ENCODE results near the gene SLC6A9.
A peak's percentile ranks its signal among the peaks of the same experiment; 100 is the strongest.

SLC6A9 gene

DNA sequence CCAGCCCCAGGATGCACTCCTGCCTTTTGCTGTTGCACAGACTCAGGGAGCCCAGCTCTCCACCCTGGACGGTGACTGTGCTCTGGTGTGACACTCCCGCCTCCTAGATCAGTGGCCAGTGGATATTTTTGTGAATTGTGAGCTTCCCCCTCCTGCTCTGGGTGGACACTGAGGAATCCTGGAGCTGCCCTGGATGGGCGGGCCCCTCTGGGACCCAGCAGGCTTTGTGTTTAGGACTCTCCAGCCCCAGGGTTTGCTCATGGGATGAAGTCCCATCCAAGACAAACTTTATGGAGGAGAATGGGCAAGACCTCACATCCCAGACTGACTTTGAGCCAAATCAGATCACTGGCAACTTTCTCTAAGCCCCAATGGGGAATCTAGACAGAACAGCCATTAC lies 16.1 kb downstream of the SLC6A9 start:
- intact Hi-C loops (cut with DNase I): no loop called here
- peak in 4 of 42 donors; percentile 38 to 67 (median 46) for DNase-seq

DNA sequence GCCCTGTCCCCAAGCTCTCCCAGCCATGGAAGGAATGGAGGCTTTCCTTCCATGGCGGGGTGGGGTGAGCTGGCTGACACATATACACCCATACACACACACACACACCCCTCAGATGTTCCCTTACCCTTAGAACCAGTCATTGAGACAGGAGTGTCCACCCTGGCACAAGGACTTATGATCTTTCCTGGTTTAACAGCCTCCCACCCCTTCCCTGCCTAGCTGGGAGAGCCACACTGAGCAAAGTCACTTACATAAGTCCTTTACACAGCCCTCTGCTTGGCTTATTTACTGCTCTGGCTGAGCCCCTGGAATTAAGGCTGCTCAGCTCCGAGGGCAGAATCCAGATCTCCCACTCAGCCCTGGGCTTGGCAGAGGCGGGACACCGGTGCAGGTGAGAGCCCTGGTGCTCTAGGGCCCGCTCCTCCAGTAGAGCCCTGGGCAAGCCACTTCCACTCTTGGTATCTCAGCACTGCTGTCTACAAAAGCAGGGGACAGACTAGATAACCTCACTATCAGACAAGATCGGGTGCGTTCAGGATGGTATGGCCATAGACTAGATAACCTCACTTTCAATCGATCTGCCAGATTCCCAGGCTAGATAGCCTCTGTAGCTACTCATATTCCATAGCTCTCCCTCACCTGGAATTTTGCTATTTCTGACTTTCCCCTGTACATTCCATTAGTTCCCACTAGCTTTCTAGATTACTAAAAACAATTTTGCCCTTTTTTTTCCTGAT lies 16.7 kb downstream of the SLC6A9 start:
- intact Hi-C loops (cut with DNase I): no loop called here

GRCh38 chr1:44013949-44014348 lies 17.3 kb downstream of the SLC6A9 start:
- DNase-seq: peak in 13 of 42 donors; percentile 38 to 76 (median 56)
- intact Hi-C loops (cut with DNase I): no loop called here

More for the DNA sequence above, 16.7 kb downstream of the SLC6A9 start:
- peak in 1 of 42 donors; percentile 29 for DNase-seq

- intact Hi-C loops (cut with DNase I): no loop called here
- peak in 14 of 42 donors; percentile 25 to 75 (median 58) for DNase-seq
Measured at GRCh38 chr1:44012941-44013609, 18.2 kb downstream of the SLC6A9 start.

- intact Hi-C loops (cut with DNase I): no loop called here
- DNase-seq: peak in 1 of 42 donors; percentile 56
Measured at GRCh38 chr1:44012404-44012803, 18.9 kb downstream of the SLC6A9 start.

GRCh38 chr1:44010935-44011471 lies 20.3 kb downstream of the SLC6A9 start:
- intact Hi-C loops (cut with DNase I): no loop called here
- peak; percentile 74 to 95 (median 88) for DNase-seq

GRCh38 chr1:44008259-44008658 lies 23.0 kb downstream of the SLC6A9 start:
- intact Hi-C loops (cut with DNase I): no loop called here

DNA sequence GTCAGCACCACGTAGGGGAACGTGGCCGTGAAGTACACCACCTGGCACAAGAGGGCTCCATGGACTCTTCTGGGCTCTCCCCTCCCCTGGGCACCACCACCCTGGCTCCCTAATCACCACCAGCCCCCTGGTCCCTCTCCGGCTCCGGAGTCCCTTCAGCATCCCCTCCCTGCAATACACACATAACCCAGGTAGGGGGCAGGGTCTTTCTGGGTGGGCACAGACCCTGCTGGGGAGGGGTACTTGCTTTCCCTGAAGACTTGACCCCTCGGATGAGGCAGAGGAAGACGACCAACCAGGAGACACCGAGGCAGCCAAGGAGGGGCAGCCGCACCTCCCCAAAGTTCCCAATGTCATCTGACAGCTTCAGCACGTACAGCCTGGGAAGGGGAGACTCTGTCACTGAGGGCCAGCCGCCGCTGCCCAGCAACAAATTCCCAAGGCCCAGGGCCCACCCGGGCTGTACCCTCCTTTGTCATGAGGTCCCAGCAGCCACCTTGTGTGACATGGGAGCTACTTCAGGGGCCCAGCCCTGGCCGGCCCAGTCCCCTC lies 28.6 kb downstream of the SLC6A9 start:
- DNase-seq: no peak
- intact Hi-C loops (cut with DNase I): no loop called here

More at GRCh38 chr1:44008259-44008658, 23.0 kb downstream of the SLC6A9 start:
- no peak for DNase-seq

DNA sequence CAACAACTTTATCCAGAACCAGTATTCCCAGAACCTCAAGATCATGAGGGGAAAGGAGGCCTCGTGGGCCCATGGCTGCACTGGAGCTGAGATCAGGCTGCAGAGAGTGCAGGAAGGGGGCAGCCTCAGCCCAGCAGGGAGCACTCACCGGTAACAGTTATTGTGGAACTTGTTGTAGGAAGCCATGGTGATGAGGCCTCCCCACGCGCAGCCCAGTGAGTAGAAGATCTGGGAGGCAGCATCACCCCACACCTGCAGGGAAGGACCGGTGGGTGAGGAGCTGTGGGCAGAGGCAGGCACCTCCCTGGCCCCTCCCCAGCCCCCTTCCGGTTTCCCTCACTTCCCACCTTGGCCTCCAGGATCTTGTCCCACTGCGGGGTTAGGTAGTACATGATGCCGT lies 29.1 kb downstream of the SLC6A9 start:
- intact Hi-C loops (cut with DNase I): no loop called here
- DNase-seq: no peak

DNA sequence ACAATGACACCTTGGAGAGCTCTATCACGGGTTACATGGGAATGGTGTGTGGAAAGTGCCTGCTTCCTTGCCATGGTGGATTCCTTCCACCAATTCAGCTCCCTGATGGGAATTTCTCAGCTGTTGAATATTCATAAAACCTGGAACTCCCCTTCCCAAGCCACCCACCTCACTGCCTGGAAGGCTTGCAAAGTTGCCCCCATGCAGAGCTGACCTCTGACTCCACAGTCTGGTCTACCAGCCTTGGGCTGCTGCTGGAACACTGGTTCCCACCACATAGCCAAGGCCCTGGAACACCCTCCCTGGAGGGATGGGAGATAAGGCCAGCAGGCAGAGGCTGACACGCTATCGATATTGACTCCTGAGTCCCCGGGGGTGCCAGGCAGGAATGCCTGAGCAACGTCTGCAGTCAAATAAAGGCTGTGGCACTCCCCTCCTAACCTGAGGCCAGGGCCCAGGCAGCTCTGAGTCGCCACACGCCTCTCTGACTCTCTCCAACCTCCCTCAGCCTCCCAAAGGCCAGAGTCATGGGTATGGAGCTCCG lies 31.1 kb downstream of the SLC6A9 start:
- intact Hi-C loops (cut with DNase I): no loop called here
- DNase-seq: no peak

DNA sequence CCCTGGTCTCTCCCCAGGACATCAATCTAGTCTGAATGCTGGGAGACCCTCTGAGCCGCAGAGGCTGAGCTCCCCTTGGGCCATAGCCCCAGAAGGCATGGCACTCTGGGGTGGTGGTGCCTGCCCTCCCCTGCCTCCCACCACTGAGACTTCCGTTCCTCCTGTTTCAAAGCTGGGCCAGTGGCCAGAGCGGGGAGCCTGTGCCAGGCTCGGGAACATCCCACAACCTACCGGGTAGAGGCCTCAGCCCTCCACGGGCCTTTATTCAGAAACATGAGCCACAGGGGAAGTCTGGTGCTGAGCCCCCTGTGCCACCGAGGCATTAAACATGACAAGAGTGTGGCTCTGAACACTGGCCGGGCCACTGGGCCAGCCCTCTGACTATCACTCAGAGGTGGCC lies 31.8 kb downstream of the SLC6A9 start:
- DNase-seq: peak in 1 of 42 donors; percentile 41
- intact Hi-C loops (cut with DNase I): no loop called here

- no peak for DNase-seq
- intact Hi-C loops (cut with DNase I): no loop called here
Measured at GRCh38 chr1:43998000-43998378, 33.3 kb downstream of the SLC6A9 start.

- intact Hi-C loops (cut with DNase I): no loop called here
- no peak for DNase-seq
Measured at GRCh38 chr1:43997295-43997999, 33.8 kb downstream of the SLC6A9 start.

DNA sequence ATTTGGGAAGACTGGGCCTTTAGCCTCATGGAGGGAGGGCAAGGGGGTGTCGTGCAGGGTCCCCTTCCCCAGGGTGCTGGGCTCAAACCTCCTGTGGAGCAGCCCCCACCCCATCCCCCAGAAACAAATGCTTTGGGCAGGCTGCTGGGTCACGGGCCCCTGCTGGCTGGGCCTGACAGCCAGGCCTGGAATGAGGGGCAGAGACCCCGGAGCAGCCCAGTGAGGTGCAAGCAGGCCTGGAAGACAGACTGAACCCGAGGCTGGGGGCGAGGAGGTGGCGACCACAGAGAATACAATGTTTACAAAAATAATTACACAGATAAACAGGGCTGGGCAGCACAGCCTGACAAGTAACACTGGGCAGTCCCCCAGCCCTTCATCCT lies 34.5 kb downstream of the SLC6A9 start:
- intact Hi-C loops (cut with DNase I): no loop called here

DNA sequence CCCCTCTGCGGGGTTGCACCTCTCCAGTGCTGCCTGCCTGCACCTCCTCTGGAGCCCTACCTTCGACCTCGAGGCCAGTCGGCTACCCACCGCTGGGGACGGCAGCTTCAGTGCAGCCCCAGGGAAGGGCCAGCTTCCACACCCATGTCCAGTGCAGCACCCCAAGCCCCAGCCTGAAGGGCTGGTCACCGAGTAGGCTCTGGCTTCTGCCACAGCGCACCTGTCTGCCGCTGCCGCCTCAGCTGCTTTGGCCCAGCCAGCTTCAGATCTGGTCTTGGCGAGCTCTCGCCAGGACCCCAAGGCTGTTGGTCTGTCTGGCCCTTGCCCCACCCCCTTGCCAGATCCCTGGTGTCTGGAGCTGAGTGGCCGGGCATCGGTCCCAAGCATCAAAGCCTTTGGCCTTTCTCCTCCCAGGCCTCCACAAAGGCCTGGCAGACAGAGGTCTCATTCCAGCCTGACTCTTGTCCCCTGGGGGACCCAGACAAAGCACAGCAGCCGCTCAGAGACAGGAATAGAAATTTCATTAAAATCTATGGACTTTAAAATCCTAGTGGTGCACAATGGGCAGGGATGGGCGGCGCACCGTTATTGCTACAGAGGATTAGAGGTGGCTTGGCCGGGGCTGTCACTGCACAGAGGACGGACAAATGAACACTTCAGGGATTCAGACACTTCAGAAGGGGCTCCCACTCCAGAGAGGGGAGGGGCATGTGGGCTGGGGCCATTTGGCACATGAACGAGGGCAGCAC lies 35.1 kb downstream of the SLC6A9 start:
- intact Hi-C loops (cut with DNase I): no loop called here
- DNase-seq: peak in 8 of 42 donors; percentile 32 to 61 (median 46)

More for the DNA sequence above, 34.5 kb downstream of the SLC6A9 start:
- DNase-seq: no peak

DNA sequence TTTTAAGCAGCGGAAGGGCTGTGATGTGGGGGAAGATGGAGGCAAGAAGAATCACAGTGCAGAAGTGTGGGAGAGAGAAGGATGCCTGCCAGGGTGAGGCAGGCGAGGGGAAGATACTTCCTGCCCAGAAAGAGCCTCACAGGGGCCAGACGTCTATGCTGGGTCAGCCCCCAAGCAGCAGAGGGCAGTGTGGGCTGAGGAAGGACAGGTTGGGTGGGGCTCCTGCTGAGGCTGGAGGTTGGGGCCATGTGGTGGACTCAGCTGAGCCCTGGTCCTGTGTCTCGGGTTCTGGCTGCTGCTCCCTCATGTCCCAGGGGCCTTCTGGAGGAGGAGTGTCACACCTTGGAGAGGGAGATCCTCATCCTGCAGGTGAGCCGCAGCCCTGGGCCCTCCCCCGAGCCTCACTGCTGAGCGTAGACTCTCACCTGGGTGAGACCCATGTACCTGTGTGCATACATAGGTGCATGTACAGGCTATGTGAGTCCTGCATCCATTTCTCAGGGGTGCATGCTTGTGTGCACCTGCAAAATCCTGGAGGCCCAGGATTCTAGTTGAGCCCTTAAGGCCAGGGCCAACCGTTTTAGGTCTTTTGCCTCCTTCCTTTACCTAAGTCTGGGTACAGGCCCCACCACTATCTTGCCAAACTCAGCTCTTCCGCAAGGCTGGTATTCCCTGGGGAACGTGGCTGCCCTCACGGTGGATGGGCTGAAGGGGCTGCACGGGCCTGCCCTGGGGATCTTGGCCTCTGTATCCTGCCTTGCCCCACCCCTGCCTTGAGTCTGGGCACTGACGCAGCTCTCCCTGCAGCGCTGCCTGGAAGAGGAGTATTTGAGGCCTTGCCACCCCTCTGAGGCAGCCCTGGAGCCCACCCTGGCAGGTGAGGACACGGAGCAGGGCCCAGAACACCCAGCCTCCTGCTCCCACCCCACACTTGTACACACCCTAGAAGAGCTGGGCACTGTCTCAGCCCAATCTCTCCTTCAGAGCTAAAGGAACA lies 36.2 kb downstream of the SLC6A9 start:
- intact Hi-C loops (cut with DNase I): no loop called here
- DNase-seq: peak in 2 of 42 donors; percentile 31 to 60

DNA sequence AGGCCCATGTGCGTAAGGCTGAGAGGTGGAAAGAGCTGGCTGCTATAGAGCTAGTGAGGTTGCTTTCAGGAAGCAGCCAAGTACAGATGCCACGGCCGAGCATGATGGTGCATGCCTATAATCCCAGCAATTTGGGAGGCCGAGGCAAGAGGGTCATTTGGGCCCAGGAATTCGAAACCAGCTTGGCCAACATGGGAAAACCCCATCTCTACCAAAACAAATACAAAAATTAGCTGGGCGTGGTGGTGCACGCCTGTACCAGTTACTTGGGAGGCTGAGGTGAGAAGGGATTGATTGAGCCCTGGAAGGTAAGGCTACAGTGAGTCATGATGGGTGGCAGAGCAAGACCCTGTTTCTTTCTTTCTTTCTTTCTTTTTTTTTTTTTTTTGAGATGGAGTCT lies 37.2 kb downstream of the SLC6A9 start:
- DNase-seq: no peak
- intact Hi-C loops (cut with DNase I): no loop called here

Measured in head of caudate nucleus (tissue), 42 donors.